SW 1271 (cell line): ENCODE data around the gene MANBA.
"Not testable (repeated sequence)": the region's sequence is repeated elsewhere in the genome, so short reads cannot be mapped to it uniquely, and the experiment has no call there.

Experiments
- DNase-seq, 2 experiments: peaks; one replicate each; lab custom pipeline; 2025; lab: John Stamatoyannopoulos, UW

Gene MANBA

DNA sequence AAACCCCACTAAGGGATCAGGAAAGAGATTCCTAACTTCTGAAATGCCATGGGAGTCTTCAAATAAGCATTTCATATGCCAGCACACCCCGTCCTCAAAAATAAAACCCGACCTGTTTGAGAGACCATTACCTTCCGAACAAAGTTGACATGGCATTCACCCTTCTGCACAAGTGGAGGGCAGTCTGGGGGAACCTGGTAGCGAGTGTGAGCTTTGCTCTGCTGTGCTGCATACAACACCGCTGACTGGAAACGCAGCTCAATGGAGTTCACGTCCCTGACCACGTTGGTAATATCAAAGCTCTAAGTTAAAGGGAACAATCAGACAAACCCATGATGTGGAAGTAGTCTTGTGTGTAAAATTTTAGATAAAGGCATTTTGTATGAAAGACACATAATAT is 38.0 kb downstream of the MANBA start:
- DNase-seq = no peak

DNA sequence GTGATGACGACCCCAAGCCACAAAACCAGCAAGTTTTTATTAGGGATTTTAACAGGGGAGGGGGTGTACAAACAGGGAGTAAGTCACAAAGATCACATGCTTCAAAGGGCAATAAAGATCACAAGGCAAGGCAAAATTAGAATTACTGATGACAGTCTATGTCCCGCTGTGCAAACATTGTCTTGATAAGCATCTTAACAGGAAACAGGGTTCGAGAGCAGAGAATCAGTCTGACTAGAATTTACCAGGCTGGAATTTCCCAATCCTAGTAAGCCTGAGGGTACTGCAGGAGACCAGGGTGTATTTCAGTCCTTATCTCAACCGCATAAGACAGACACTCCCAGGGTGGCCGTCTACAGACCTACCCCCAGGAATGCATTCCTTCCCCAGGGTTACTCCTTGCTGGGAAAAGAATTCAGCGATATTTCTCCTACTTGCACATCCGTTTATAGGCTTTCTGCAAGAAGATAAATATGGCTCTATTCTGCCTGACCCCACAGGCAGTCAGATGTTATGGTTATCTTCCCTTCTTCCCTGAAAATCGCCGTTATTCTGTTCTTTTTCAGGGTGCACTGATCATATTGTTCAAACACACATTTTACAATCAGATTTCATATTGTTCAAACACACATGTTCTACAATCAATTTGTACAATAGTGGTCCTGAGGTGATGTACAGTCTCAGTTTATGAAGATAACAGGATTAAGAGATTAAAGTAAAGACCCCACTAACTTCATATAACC is 41.8 kb downstream of the MANBA start:
- DNase-seq = not testable (repeated sequence)

DNA sequence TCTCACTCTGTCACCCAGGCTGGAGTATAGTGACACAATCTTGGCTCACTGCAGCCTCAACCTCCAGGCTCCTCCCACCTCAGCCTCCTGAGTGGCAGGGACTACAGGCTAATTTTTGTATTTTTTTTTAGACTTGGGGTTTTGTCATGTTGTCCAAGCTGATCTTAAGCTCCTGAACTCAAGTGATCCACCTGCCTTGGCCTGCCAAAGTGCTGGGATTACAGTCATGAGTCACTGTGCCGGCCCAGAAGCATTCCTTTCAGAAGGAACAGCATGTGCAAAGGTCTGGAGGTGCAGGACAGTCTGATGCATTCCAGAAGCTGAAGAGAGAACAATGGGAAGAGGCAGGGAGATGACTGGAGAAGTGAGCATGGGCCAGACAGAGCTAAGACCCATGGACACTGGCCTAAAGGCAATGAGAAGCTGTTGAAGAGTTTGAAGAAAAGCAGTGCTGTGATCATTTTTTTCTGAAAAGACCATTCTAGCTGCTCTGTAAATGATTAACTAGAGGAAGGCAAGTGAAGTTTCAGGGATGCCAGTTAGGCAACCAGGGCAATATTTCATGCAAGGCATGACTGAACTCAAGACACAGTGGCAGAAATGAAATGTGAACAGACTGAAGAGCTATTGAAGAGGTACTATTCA is 43.2 kb downstream of the MANBA start:
- DNase-seq = no peak

DNA sequence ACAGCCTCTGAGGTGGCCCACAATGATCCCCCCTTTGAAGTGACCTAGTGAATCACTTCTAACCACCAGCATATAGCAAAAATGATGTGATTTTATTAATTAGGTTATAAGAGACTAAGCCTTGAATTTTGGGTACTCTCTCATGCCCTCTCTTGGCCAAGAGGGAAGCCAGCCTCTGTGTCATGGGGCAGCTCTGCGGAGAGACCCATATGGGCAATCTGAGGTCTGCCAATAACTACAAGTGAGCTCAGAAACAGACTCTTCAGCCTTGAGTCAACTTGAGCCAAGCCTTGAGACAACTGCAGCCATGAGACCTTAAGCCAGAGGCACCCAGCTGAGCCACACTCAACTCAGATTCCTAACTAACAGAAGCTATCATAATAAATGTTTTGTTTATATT is 45.7 kb downstream of the MANBA start:
- DNase-seq = no peak

DNA sequence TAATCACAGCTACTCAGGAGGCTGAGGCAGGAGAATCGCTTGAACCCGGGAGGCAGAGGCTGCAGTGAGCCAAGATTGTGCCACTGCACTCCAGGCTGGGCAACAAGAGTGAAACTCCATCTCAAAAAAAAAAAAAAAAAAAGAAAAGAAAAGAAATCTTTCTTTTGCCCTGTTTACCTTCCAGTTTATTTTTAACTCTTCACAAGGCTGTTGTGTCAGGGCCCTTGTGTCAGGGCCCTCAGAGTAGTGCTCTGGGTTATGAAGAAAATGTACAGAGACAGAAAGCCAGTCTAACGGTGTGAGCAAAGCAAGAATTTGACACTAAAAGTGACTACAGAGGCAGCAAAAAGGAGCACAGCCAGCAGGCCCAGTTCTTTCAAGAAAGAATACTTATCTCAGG is 47.0 kb downstream of the MANBA start:
- DNase-seq = not testable (repeated sequence)

DNA sequence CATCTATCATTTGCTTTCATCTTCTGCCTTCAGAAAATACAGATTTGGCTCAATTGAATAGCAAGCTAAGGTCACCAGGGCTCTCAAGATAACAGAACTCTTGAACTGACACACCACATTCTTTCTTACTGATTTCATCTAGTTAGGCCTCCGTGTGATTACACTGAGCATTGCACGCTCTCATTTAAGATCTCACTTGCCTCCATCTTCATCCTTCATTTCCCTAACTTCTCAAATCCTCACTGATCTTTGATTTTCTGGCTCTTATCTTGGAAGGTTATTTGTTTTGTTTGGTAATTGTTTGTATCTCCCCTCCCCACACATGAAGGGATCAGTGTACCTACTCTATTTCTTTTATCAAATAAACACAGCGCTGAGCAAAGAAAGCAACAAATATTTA is 47.7 kb downstream of the MANBA start:
- DNase-seq = peak in 1 of 2 experiments; percentile 30

DNA sequence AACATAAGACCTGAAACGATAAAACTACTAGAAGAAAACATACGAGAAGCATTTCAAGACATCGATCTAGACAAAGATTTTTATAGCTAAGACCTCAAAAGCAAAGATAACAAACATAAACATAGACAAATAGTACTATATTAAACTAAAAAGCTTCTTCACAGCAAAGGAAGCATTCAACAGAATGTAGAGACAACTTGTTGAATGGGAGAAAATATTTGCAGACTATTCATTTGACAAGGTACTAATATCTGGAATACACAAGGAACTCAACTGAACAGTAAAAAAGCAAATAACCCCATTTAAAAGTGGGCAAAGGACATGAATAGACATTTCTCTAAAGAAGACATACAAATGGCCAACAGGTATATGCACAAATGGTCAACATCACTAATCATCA is 49.8 kb downstream of the MANBA start:
- DNase-seq = no peak

DNA sequence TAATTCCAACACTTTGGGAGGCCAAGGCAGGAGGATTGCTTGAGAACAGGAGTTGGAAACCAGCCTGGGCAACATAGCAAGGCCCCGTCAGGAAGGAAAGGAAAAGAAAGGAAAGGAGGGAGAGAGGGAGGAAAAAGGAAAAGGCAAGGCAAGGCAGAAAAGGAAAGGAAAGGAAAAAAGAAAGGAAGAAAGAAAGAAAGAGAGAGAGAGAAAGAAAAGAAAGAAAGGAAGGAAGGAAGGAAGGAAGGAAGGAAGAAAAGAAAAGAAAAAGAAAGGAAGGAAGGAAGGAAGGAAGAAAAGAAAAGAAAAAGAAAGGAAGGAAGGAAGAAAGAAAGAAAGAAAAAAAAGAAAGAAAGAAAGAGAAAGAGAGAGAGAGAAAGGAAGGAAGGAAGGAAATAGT is 51.7 kb downstream of the MANBA start:
- not testable (repeated sequence) for DNase-seq

DNA sequence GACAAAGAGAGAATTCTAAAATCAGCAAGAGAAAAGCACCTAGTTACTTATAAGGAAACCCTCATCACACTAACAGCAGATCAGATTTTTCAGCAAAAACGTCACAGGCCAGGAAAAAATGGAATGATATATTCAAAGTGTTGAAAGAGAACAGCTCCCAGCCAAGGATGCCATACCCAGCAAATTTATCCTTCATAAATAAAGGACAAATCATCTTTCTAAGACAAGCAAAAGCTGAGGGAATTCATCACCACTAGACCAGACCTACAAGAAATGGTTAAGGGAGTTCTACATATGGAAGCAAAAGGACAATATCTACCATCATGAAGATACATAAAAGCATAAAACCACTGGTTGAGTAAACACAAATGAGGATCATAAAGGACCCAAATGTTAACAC is 53.6 kb downstream of the MANBA start:
- no peak for DNase-seq

DNA sequence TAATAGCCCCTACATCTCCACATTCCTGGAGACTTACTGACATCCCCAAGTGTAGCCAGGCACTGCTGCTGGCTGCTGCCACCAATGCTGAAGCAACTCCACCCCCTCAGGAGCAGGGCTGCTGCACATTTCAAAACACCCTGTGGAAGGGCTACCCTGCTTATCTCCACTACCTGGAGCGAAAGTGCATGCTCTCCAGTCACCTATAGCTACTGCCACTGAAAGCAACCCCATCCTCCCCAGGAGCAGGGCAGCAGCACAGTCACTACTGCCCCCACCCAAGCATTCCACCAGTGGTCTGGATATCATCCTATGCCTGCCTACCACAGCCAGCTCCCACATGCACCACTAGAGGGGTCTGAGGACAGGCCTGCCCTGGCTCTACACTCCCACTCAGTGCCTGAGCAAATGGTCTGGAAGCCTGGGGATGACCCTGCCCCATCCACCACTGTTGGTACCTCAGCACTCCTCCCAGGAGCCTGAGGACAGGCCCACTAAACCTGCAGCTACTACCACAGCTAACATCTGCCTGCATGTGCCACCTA is 55.3 kb downstream of the MANBA start:
- no peak for DNase-seq

DNA sequence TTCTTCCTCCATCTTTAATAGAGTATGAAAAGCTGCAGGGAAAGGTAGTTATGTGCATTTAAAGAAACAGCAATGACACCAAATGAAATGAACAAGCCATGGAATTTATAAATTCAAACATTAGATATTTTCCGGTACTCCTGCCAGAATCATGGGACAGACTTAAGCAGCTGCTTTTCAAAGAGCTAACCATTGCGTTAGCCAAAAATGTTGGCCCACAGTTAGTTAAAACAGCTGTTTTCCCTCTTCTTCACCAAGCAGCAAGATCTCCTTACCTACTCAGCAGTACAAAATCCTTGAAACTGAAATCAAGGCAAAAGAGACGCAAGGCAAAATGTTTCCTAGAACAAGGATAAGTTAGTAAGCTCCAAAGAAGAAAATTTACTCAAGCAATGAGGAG is 64.0 kb downstream of the MANBA start:
- no peak for DNase-seq

DNA sequence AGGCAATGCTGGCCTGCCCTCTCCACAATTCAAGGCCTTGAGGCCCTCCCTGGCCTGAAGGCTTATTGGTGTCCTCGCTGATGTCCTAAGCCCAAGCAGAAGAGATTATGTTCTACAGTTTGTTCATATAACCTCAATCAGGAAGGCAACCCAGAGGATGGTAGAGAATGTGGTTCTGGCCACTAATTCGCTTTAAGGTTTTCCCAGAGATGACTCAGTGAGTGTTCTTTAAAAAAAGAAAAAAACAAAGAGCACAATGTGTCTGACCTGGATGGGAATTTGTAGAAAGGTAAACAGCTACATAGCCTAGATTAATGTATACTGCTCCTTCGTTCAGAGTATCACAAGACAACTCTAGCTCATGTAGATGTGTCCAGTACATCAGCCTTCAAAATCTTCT is 66.0 kb downstream of the MANBA start:
- DNase-seq = no peak

DNA sequence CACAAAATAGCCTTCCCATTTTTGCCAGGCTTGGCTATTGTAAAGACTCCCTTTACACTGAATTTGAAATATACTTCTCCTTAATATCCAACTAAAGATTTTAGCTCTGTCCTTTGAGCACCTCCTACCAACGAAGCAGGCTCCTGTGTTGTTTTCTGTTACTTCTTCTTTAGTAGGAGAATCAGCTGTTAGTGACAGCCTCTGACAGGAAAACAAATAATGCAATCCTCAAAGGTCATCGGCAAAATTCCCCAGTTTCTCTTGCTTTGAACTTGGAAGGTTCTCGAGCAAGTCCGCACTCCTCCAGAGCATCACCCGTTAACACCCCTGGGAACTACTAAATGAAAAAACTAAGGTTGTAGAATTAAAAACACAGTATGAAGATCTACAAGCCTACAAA is 66.9 kb downstream of the MANBA start:
- no peak for DNase-seq

DNA sequence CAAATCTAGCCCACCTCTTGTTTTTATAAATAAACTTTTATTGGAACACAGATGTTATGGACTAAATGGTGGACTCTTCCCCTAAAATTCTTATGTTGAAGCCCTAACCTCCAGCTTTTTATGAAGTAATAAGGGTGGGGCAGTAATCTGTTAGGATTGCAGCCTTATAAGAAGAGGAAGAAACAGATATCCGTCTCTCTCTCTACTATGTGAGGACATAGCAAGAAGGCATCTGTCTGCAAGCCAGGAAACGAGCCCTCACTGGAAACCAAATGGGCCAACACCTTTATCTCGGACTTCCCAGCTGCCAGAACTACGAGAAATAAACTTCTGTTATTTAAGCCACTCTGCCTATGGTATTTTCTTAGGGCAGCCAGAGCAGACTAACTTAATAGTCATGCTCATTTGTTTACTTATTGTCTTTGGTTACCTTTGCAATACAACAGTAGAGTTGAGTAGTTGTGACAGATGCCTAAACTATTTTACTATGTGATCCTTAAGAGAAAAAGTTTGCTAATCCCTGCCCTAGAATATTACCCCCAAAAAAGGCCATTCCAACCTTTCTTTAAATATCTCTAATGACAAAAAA is 67.4 kb downstream of the MANBA start:
- DNase-seq = no peak

DNA sequence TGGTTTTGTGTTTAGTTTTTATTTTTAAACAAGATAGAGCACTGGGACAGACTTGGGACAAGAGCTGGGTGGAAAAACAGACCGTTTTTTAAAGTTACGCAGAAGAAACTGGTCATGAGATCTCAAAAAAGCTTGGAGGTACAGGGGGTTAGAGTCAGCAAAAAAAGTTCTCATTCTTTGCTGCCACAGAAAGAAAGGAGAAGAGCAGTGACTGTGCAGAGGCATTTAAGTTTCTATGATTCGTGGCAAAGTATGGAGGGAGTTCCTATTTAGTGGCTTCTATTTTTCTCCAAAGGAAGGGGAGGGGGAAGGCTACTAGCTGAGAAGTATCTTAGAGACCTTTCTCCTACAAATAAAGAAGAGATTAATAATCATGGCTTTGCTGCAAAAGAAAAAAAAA is 68.3 kb downstream of the MANBA start:
- DNase-seq = no peak

DNA sequence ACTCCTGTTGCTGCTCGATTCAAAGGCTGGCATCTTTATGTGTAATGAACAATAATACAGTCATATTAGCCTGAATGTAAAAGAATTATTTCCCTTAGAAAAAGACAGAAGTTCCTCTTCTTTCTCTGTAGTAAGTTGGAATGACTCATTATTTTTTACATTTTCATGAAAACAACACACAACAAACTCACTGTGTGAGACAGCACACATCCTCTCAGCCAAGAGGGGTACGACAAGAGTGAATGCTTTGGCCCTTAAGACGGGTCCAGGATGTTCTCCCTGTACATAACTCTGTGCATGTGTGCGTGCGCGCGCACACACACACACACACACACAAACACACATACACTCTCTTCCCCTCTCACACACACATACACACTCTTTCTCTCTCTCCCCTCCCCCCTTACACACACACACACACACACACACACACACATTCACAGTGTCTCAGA is 72.8 kb downstream of the MANBA start:
- no peak for DNase-seq

DNA sequence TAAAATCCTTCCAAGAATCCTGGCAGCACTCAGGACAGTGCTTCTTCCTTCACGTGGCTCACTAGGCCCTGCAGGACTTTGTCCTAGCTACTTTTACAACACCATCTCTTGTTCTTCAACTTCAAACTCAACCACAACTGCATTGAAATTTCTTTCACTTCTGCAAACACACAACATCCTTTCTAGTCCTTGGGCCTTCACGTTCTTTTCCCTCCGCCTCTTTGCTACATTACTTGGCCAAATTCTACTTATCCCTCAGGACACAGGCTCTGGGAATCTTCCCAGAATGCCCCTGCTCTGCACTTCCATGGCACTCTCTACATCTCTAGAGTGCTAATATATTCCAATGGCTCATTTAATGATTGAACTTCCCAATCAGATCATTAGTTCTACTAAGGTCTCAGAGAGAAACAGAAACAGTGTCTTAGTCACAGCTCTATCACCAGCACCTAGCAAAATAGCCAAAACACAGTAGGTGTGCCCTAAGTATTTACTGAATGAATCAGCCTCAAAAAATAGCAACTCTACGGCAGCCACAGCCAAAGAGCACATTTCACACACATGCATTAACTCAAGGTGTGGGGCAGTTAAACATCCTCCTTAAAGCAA is 73.3 kb downstream of the MANBA start:
- no peak for DNase-seq

DNA sequence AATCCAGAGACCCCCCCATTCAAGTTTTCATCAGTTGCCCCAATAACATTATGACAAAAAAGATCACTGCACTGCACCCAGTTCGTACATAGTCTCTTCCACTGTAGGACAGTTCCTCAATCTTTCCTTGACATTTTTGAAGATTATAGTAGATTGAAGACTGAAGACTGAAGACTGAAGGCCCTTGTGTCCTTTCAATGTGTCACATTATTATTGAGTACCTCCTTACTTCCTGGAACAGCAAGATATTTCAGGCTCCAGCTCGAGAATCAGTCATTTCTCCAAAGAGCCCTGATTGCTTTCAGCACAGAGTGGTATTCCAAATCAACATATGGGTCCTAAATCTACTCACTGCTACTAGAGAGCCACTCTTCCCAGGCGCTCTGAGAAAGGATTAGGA is 75.0 kb downstream of the MANBA start:
- no peak for DNase-seq

DNA sequence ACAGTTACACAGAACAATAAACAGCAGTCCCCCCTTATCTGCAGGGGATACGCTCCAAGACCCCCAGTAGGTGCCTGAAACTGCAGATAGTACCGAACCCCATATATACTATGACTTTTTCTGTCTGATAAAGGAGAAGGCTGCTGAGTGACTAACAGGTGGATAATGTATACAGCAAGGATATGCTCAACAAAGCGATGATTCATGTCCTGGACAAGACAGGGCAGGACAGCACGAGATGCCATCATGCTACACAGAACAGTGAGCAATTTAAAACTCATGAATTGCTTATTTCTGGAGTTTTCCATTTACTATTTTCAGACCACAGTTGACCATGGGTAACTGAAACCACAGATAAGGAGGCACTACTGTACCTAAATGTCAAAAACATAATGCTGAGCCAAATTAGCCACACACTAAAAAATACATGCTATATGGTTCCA is 76.1 kb downstream of the MANBA start:
- DNase-seq = no peak

DNA sequence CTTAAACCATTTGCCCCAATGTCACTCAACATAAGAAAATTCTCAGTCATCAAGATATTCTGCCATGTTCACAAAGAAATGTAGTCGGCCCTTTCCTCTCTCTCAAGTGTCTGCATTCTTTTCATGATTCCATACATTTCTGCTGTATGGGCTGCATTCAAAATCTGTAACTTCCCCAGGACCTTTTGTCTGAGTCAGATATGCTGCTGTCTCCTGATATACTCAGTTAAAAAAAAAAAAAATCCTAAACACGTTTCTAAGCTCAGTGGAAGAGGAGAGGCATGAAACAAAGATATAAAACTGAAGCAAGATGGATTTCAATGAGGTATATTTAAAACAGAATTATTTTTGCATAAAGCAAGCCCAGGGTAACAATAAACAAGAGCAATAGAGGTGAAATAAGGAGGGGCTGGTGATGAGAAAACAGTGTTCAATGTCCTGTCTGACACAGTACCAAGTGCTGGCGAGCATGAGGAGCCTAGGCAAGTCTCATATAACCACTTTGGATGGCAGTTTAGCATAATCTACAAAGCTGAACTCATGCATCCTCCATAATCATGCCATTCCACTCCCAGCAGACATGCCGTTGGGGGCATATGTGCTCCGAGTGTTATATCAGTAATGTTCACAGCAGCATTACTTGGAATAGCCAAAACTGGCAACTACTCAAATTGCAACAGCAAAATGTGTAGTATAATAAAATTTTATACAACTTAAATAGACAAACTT is 76.7 kb downstream of the MANBA start:
- DNase-seq = no peak

DNA sequence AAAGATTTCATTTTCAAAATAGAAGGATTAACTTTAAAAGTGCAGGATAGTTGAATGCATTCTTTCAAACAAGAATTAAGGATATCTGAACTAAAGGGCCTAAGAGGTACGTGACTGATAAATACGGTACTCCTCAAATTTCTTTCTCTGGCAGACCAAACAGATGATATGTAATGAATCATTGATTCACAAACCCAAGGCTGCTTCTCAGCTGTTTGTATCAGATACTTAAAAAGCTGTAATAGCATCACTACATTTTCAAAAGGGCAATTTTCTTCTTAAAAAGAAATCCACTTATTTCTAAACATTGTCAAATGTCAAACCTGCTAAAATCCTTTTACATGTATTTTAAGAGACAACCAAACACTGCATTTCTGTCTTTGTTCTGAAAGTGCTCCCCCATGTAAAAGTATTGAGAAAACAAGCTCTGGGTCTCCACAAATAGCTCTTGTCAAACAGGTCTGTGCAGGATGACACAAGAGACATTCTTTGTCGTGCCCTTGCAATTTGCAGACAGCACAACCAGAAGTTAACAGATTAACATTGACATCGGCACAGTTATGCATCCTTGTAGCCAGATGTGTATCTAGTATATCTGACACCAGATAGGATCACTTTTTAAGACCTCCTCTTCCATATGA is 82.0 kb downstream of the MANBA start:
- no peak for DNase-seq
